NB4 (cell line): ENCODE results near the gene SEZ6L2.

Experiments used
- MYC ChIP-seq: IDR thresholded peaks from 2 replicates; pipeline ENCODE4 v1.6.1; 2011; ENCODE audit warnings: low read depth, low read length
- POLR2A ChIP-seq: IDR thresholded peaks from 2 replicates; pipeline ENCODE4 v1.6.1; 2011; ENCODE audit warnings: mild to moderate bottlenecking; ENCODE audit not compliant: insufficient read length; ENCODE audit errors: extremely low read depth
- TF ChIP-seq, protein P1 (sequence below): IDR thresholded peaks from one replicate; pipeline ENCODE4 v1.5.1; 2012; ENCODE audit warnings: low read depth, low read length

- TF ChIP-seq, protein P1, sequence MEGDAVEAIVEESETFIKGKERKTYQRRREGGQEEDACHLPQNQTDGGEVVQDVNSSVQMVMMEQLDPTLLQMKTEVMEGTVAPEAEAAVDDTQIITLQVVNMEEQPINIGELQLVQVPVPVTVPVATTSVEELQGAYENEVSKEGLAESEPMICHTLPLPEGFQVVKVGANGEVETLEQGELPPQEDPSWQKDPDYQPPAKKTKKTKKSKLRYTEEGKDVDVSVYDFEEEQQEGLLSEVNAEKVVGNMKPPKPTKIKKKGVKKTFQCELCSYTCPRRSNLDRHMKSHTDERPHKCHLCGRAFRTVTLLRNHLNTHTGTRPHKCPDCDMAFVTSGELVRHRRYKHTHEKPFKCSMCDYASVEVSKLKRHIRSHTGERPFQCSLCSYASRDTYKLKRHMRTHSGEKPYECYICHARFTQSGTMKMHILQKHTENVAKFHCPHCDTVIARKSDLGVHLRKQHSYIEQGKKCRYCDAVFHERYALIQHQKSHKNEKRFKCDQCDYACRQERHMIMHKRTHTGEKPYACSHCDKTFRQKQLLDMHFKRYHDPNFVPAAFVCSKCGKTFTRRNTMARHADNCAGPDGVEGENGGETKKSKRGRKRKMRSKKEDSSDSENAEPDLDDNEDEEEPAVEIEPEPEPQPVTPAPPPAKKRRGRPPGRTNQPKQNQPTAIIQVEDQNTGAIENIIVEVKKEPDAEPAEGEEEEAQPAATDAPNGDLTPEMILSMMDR, result no peak
- no peak for TF ChIP-seq POLR2A
- no peak for TF ChIP-seq MYC
Measured at GRCh38 chr16:29854520-29855100, 44.7 kb downstream of the SEZ6L2 start.
